ENCODE results near the gene BCO1.

DNA sequence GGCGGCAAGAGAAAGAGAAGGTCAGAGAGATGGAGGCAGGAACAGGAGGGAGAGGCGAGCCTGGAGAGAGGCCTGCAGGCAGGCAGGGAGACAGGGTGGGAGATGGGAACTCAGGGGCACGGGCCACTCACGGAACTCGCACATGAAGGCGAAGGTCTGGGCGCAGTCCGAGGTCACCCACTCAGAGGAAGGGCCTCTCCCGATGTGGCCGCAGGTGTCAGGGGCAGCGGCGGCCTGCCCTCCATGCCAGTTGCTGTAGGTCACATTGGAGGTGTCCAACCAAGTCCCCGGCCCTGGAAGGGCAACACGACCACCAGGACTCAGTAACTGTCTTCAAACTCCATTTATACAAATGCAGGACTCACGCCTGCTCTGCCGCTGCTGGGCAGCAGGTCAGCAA is 22.4 kb upstream of the BCO1 start:
- TF ChIP-seq POLR2A (IDR thresholded peaks at IDR 0.05; ENCODE audit: low read depth, low read length) = no peak
- no peak for TF ChIP-seq POLR2AphosphoS5 (IDR thresholded peaks at IDR 0.05; ENCODE audit: low read depth, low read length)

Data from GM12892 (cell line).